Activated CD8-positive, alpha-beta memory T cell treated with anti-CD3 and anti-CD28 coated beads, Interleukin-2, amount 10 ng/mL, durations not matched to agents 7 days and 5 days (primary cell): ENCODE data around the gene UBL3. TPM values are rescaled to one million over a fixed set of nuclear protein-coding genes. Genes with fewer than 3 reads are reported as not detected.

Experiments used
- ATAC-seq: fragments of 150-1000 bp; cut with Tn5 transposase; one replicate; pipeline ENCODE4 v1.10.0; 2021; ENCODE audit warnings: moderate library complexity
- CTCF ChIA-PET: fragments of 350-600 bp; sonication (Branson Sonifier 250); formaldehyde crosslinking; loops from one replicate; lab custom pipeline; 2021; ENCODE audit warnings: antibody characterized with exemption; lab: Charles Lee
- DNase-seq: peaks from one replicate; pipeline ENCODE4 v3.0.0-alpha.2; 2020
- H3K27ac Mint-ChIP-seq: one replicate; pipeline ENCODE4 v1.8.0; 2021; ENCODE audit warnings: mild to moderate bottlenecking, mixed read lengths
- H3K27me3 Mint-ChIP-seq: one replicate; pipeline ENCODE4 v1.8.0; 2021; ENCODE audit warnings: mixed read lengths
- H3K36me3 Mint-ChIP-seq: one replicate; pipeline ENCODE4 v1.8.0; 2021; ENCODE audit warnings: mild to moderate bottlenecking, mixed read lengths
- H3K4me1 Mint-ChIP-seq: one replicate; pipeline ENCODE4 v1.8.0; 2021; ENCODE audit warnings: mixed read lengths
- H3K4me3 Mint-ChIP-seq: one replicate; pipeline ENCODE4 v1.8.0; 2021; ENCODE audit warnings: mild to moderate bottlenecking, moderate library complexity, mixed read lengths
- H3K9me3 Mint-ChIP-seq: one replicate; pipeline ENCODE4 v1.8.0; 2022; ENCODE audit warnings: low read depth, mixed read lengths
- total RNA-seq, 2 experiments: library from RNA; stranded (reverse); gene quantifications; one replicate each; pipeline ENCODE4 v1.2.3, GENCODE V29; 2021

The UBL3 gene
- total RNA-seq, 2 experiments from 2014 or later: 9.6 to 10.2 TPM

GRCh38 chr13:29819143-29819542 is 31.3 kb downstream of the UBL3 start:
- CTCF ChIA-PET: interaction anchor here (0.5 to 0.7 kb wide), 2 partner anchors 296 to 529 kb away, joined by 3 read pairs; no protein-coding TSS in a partner anchor

GRCh38 chr13:29817604-29818378 is 32.6 kb downstream of the UBL3 start:
- ATAC-seq: peak; percentile 39
- Mint-ChIP-seq H3K27me3 (no peaks in the 10 kb centered on the region), H3K4me1 (peaks cover 18% of the 10 kb centered on the region), H3K36me3 (peaks cover 5% of the 10 kb centered on the region), H3K9me3 (no peaks in the 10 kb centered on the region), H3K4me3 (peak overlapping the region; percentile 3), H3K27ac (peak overlapping the region; percentile 70)
- CTCF ChIA-PET: interaction anchor here (0.6 kb wide), 1 partner anchor 19 kb away, joined by 3 read pairs; no protein-coding TSS in a partner anchor
- no peak for DNase-seq

More at GRCh38 chr13:29819143-29819542, 31.3 kb downstream of the UBL3 start:
- H3K27me3 Mint-ChIP-seq: no peaks in the 10 kb centered on the region
- H3K36me3 Mint-ChIP-seq: peaks cover 5% of the 10 kb centered on the region
- no peak overlapping the region for H3K4me3 Mint-ChIP-seq
- DNase-seq: no peak
- no peaks in the 10 kb centered on the region for H3K9me3 Mint-ChIP-seq
- peaks cover 18% of the 10 kb centered on the region for H3K4me1 Mint-ChIP-seq
- H3K27ac Mint-ChIP-seq: no peak overlapping the region
- no peak for ATAC-seq

- CTCF ChIA-PET: no interaction called here
- H3K4me3 Mint-ChIP-seq: no peak overlapping the region
- H3K27me3 Mint-ChIP-seq: no peaks in the 10 kb centered on the region
- H3K27ac Mint-ChIP-seq: no peak overlapping the region
- H3K9me3 Mint-ChIP-seq: no peaks in the 10 kb centered on the region
- no peak for ATAC-seq
- H3K36me3 Mint-ChIP-seq: peaks cover 4% of the 10 kb centered on the region
- peaks cover 18% of the 10 kb centered on the region for H3K4me1 Mint-ChIP-seq
- no peak for DNase-seq
Measured at GRCh38 chr13:29816715-29817114, 33.7 kb downstream of the UBL3 start.

- CTCF ChIA-PET: interaction anchor here (1.4 to 1.5 kb wide), 2 partner anchors 9 to 299 kb away, joined by 3 read pairs; no protein-coding TSS in a partner anchor
- Mint-ChIP-seq H3K27ac (no peak overlapping the region), H3K4me3 (no peak overlapping the region), H3K4me1 (peaks cover 18% of the 10 kb centered on the region), H3K36me3 (no peaks in the 10 kb centered on the region), H3K9me3 (no peaks in the 10 kb centered on the region), H3K27me3 (no peaks in the 10 kb centered on the region)
- DNase-seq: no peak
- ATAC-seq: no peak
Measured at GRCh38 chr13:29815336-29815735, 35.1 kb downstream of the UBL3 start.

GRCh38 chr13:29810898-29811297 is 39.5 kb downstream of the UBL3 start:
- H3K27me3 Mint-ChIP-seq: no peaks in the 10 kb centered on the region
- CTCF ChIA-PET: interaction anchor here (1.1 to 1.9 kb wide), 2 partner anchors 302 to 304 kb away, joined by 3 to 7 read pairs; no protein-coding TSS in a partner anchor
- no peak for DNase-seq
- no peak overlapping the region for H3K4me3 Mint-ChIP-seq
- ATAC-seq: no peak
- H3K36me3 Mint-ChIP-seq: peaks cover 2% of the 10 kb centered on the region
- peaks cover 9% of the 10 kb centered on the region for H3K4me1 Mint-ChIP-seq
- no peaks in the 10 kb centered on the region for H3K9me3 Mint-ChIP-seq
- H3K27ac Mint-ChIP-seq: no peak overlapping the region

GRCh38 chr13:29810145-29810742 is 40.2 kb downstream of the UBL3 start:
- no peak for DNase-seq
- H3K4me3 Mint-ChIP-seq: no peak overlapping the region
- peaks cover 11% of the 10 kb centered on the region for H3K4me1 Mint-ChIP-seq
- no peaks in the 10 kb centered on the region for H3K27me3 Mint-ChIP-seq
- no peak for ATAC-seq
- no peaks in the 10 kb centered on the region for H3K9me3 Mint-ChIP-seq
- H3K27ac Mint-ChIP-seq: no peak overlapping the region
- H3K36me3 Mint-ChIP-seq: peaks cover 4% of the 10 kb centered on the region
- CTCF ChIA-PET: interaction anchor here (1.1 to 1.9 kb wide), 2 partner anchors 303 to 305 kb away, joined by 3 to 7 read pairs; no protein-coding TSS in a partner anchor

GRCh38 chr13:29808264-29808663 is 42.2 kb downstream of the UBL3 start:
- Mint-ChIP-seq H3K4me1 (peaks cover 11% of the 10 kb centered on the region), H3K27ac (no peak overlapping the region), H3K9me3 (no peaks in the 10 kb centered on the region), H3K27me3 (no peaks in the 10 kb centered on the region), H3K36me3 (peaks cover 6% of the 10 kb centered on the region), H3K4me3 (no peak overlapping the region)
- ATAC-seq (no peak), DNase-seq (no peak)
- CTCF ChIA-PET: interaction anchor here (1.3 to 1.6 kb wide), 3 partner anchors 25 to 599 kb away, joined by 3 to 7 read pairs (median 3); no protein-coding TSS in a partner anchor

GRCh38 chr13:29805994-29806979 is 44.1 kb downstream of the UBL3 start:
- CTCF ChIA-PET: interaction anchor here (1.1 to 1.3 kb wide), 2 partner anchors 9 to 35 kb away, joined by 3 read pairs; no protein-coding TSS in a partner anchor
- no peak overlapping the region for H3K27ac Mint-ChIP-seq

GRCh38 chr13:29803221-29803620 is 47.2 kb downstream of the UBL3 start:
- Mint-ChIP-seq H3K9me3 (no peaks in the 10 kb centered on the region), H3K27ac (no peak overlapping the region), H3K27me3 (no peaks in the 10 kb centered on the region), H3K4me3 (no peak overlapping the region), H3K4me1 (peaks cover 17% of the 10 kb centered on the region), H3K36me3 (peaks cover 6% of the 10 kb centered on the region)
- CTCF ChIA-PET: no interaction called here
- ATAC-seq (no peak), DNase-seq (no peak)

More at GRCh38 chr13:29805994-29806979, 44.1 kb downstream of the UBL3 start:
- Mint-ChIP-seq H3K9me3 (no peaks in the 10 kb centered on the region), H3K36me3 (peaks cover 6% of the 10 kb centered on the region), H3K4me3 (no peak overlapping the region), H3K27me3 (no peaks in the 10 kb centered on the region), H3K4me1 (peaks cover 14% of the 10 kb centered on the region)
- DNase-seq (no peak), ATAC-seq (no peak)

- DNase-seq: no peak
- CTCF ChIA-PET: interaction anchor here (1.2 kb wide), 1 partner anchor 46 kb away, joined by 4 read pairs; no protein-coding TSS in a partner anchor
- no peak overlapping the region for H3K4me3 Mint-ChIP-seq
- H3K27me3 Mint-ChIP-seq: no peaks in the 10 kb centered on the region
- H3K27ac Mint-ChIP-seq: no peak overlapping the region
- peaks cover 17% of the 10 kb centered on the region for H3K4me1 Mint-ChIP-seq
- no peak for ATAC-seq
- peaks cover 6% of the 10 kb centered on the region for H3K36me3 Mint-ChIP-seq
- no peaks in the 10 kb centered on the region for H3K9me3 Mint-ChIP-seq
Measured at GRCh38 chr13:29802621-29803020, 47.8 kb downstream of the UBL3 start.

GRCh38 chr13:29801737-29802305 is 48.6 kb downstream of the UBL3 start:
- CTCF ChIA-PET: interaction anchor here (0.7 to 1.2 kb wide), 2 partner anchors 29 to 45 kb away, joined by 3 to 4 read pairs; no protein-coding TSS in a partner anchor

GRCh38 chr13:29801102-29801501 is 49.3 kb downstream of the UBL3 start:
- CTCF ChIA-PET: no interaction called here
- Mint-ChIP-seq H3K36me3 (peaks cover 4% of the 10 kb centered on the region), H3K4me1 (peaks cover 9% of the 10 kb centered on the region), H3K27ac (no peak overlapping the region), H3K27me3 (no peaks in the 10 kb centered on the region), H3K9me3 (no peaks in the 10 kb centered on the region), H3K4me3 (no peak overlapping the region)
- DNase-seq (no peak), ATAC-seq (no peak)

More at GRCh38 chr13:29801737-29802305, 48.6 kb downstream of the UBL3 start:
- H3K9me3 Mint-ChIP-seq: no peaks in the 10 kb centered on the region
- ATAC-seq (no peak), DNase-seq (no peak)
- H3K4me3 Mint-ChIP-seq: no peak overlapping the region
- peaks cover 6% of the 10 kb centered on the region for H3K36me3 Mint-ChIP-seq
- no peak overlapping the region for H3K27ac Mint-ChIP-seq
- no peaks in the 10 kb centered on the region for H3K27me3 Mint-ChIP-seq
- H3K4me1 Mint-ChIP-seq: peaks cover 15% of the 10 kb centered on the region
